Astrocyte (in vitro differentiated cells and primary cell): ENCODE measurements around the gene JAK3. TPM values are rescaled to one million over a fixed set of nuclear protein-coding genes. Genes with fewer than 3 reads are reported as not detected.
A peak's percentile ranks its signal among the peaks of the same experiment; 100 is the strongest.
"Not testable (repeated sequence)": the region's sequence is repeated elsewhere in the genome, so short reads cannot be mapped to it uniquely, and the experiment has no call there.

Experiments
- DNase-seq: peaks from one replicate; pipeline ENCODE4 v3.0.0-alpha.2; 2010; ENCODE audit warnings: low read depth
- FAIRE-seq: peaks from 2 replicates; lab custom pipeline; 2011; peaks lifted over from hg19 to GRCh38; lab: Jason Lieb, UNC
- H2AFZ ChIP-seq: 2 replicates; pipeline ENCODE4 v1.6.0; 2012; ENCODE audit warnings: low read depth, low read length, inconsistent platforms
- H3K27ac ChIP-seq: 2 replicates; pipeline ENCODE4 v1.5.1; 2011; ENCODE audit warnings: low read depth, low read length, inconsistent platforms
- H3K27me3 ChIP-seq: 2 replicates; pipeline ENCODE4 v1.6.0; 2011; ENCODE audit warnings: low read length, inconsistent platforms; ENCODE audit not compliant: insufficient read depth
- H3K36me3 ChIP-seq: 2 replicates; pipeline ENCODE4 v1.5.1; 2011; ENCODE audit warnings: low read length, inconsistent platforms; ENCODE audit not compliant: insufficient read depth
- H3K4me1 ChIP-seq: 2 replicates; pipeline ENCODE4 v1.5.1; 2011; ENCODE audit warnings: low read length, inconsistent platforms; ENCODE audit not compliant: insufficient read depth
- H3K4me2 ChIP-seq: 2 replicates; pipeline ENCODE4 v1.6.0; 2012; ENCODE audit warnings: low read length, inconsistent platforms
- H3K4me3 ChIP-seq: 2 replicates; pipeline ENCODE4 v1.5.1; 2011; ENCODE audit warnings: low read depth, mild to moderate bottlenecking, low read length, inconsistent platforms; ENCODE audit not compliant: insufficient read depth
- H3K79me2 ChIP-seq: 2 replicates; pipeline ENCODE4 v1.6.0; 2012; ENCODE audit warnings: mild to moderate bottlenecking, low read length, inconsistent platforms; ENCODE audit not compliant: insufficient read depth
- H3K9ac ChIP-seq: 2 replicates; pipeline ENCODE4 v1.6.0; 2012; ENCODE audit warnings: mild to moderate bottlenecking, low read length, inconsistent platforms
- H3K9me3 ChIP-seq: 2 replicates; pipeline ENCODE4 v1.5.1; 2012; ENCODE audit warnings: low read depth, mild to moderate bottlenecking, low read length, inconsistent platforms; ENCODE audit not compliant: insufficient read depth
- H4K20me1 ChIP-seq: 2 replicates; pipeline ENCODE4 v1.6.0; 2012; ENCODE audit warnings: low read length, inconsistent platforms; ENCODE audit not compliant: insufficient read depth
- H3K27ac Mint-ChIP-seq: one replicate; pipeline ENCODE4 v1.8.0; 2021; ENCODE audit warnings: mild to moderate bottlenecking, mixed read lengths; ENCODE audit not compliant: unreplicated experiment
- H3K27me3 Mint-ChIP-seq: one replicate; pipeline ENCODE4 v1.8.0; 2021; ENCODE audit warnings: low read depth, mixed read lengths; ENCODE audit not compliant: unreplicated experiment
- H3K36me3 Mint-ChIP-seq: one replicate; pipeline ENCODE4 v1.8.0; 2021; ENCODE audit warnings: low read depth, mixed read lengths; ENCODE audit not compliant: unreplicated experiment
- H3K4me1 Mint-ChIP-seq: one replicate; pipeline ENCODE4 v1.8.0; 2021; ENCODE audit warnings: low read depth, mixed read lengths; ENCODE audit not compliant: unreplicated experiment
- H3K4me3 Mint-ChIP-seq: one replicate; pipeline ENCODE4 v1.8.0; 2021; ENCODE audit warnings: mild to moderate bottlenecking, moderate library complexity, mixed read lengths; ENCODE audit not compliant: unreplicated experiment
- H3K9me3 Mint-ChIP-seq: one replicate; pipeline ENCODE4 v1.8.0; 2021; ENCODE audit warnings: mild to moderate bottlenecking, mixed read lengths; ENCODE audit not compliant: unreplicated experiment
- CTCF ChIP-seq: IDR thresholded peaks from 2 replicates; pipeline ENCODE4 v1.5.1; 2011; ENCODE audit warnings: low read depth, mild to moderate bottlenecking, inconsistent platforms, low read length, moderate library complexity; ENCODE audit not compliant: insufficient read depth
- EZH2 ChIP-seq: IDR thresholded peaks from 2 replicates; pipeline ENCODE4 v1.6.1; 2012; ENCODE audit warnings: mild to moderate bottlenecking, low read length, inconsistent platforms; ENCODE audit not compliant: insufficient read depth
- total RNA-seq: library from RNA; stranded (reverse); gene quantifications from 2 replicates; pipeline ENCODE4 v1.2.1, GENCODE V29; 2021

The JAK3 gene
- total RNA-seq, 1 donor from 2014 or later: 1.00 TPM

- DNase-seq (peak; percentile 16), FAIRE-seq (no peak)
- Histone ChIP-seq H3K27me3 (no peaks in the 10 kb centered on the region), H2AFZ (no peak overlapping the region), H3K27ac (no peak overlapping the region), H3K79me2 (no peaks in the 10 kb centered on the region), H4K20me1 (no peaks in the 10 kb centered on the region), H3K4me3 (no peak overlapping the region), H3K4me2 (no peak overlapping the region), H3K9me3 (no peaks in the 10 kb centered on the region), H3K36me3 (no peaks in the 10 kb centered on the region), H3K4me1 (no peaks in the 10 kb centered on the region), H3K9ac (no peak overlapping the region)
- Mint-ChIP-seq H3K4me1 (no peaks in the 10 kb centered on the region), H3K36me3 (no peaks in the 10 kb centered on the region), H3K27me3 (peaks cover 43% of the 10 kb centered on the region), H3K27ac (no peak overlapping the region), H3K4me3 (no peak overlapping the region), H3K9me3 (no peaks in the 10 kb centered on the region)
- TF ChIP-seq CTCF: no peak
- no peak for TF ChIP-seq EZH2
These were observed 41.9 kb upstream of the JAK3 start for GRCh38 chr19:17889609-17890214.

DNA sequence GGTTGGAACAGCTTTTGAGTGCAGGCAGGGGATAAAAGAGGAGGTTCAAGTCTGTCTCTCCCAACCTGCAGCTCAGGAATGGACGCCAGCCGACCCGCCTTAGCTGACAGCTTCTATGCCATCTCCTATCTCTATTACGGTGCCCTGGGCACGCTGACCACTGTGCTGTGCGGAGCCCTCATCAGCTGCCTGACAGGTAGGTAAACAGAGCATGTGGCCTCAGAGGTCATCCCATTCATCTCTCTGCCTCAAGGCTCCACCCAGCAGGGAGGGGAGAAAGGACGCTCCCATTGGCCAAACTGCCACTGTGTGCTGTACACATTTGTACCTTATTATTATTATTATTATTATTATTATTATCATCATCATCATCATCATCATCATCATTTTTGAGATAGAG, 40.5 kb upstream of the JAK3 start:
- Histone ChIP-seq H3K27ac (no peak overlapping the region), H3K9me3 (no peaks in the 10 kb centered on the region), H3K79me2 (no peaks in the 10 kb centered on the region), H3K27me3 (no peaks in the 10 kb centered on the region), H2AFZ (no peak overlapping the region), H3K4me2 (no peak overlapping the region), H3K36me3 (no peaks in the 10 kb centered on the region), H3K4me1 (no peaks in the 10 kb centered on the region), H3K9ac (no peak overlapping the region), H4K20me1 (no peaks in the 10 kb centered on the region), H3K4me3 (no peak overlapping the region)
- peaks cover 39% of the 10 kb centered on the region for H3K27me3 Mint-ChIP-seq
- H3K4me3 Mint-ChIP-seq: no peak overlapping the region
- DNase-seq (no peak), FAIRE-seq (no peak)
- TF ChIP-seq EZH2: no peak
- no peak for TF ChIP-seq CTCF
- H3K36me3 Mint-ChIP-seq: no peaks in the 10 kb centered on the region
- H3K27ac Mint-ChIP-seq: no peak overlapping the region
- H3K9me3 Mint-ChIP-seq: no peaks in the 10 kb centered on the region
- no peaks in the 10 kb centered on the region for H3K4me1 Mint-ChIP-seq

DNA sequence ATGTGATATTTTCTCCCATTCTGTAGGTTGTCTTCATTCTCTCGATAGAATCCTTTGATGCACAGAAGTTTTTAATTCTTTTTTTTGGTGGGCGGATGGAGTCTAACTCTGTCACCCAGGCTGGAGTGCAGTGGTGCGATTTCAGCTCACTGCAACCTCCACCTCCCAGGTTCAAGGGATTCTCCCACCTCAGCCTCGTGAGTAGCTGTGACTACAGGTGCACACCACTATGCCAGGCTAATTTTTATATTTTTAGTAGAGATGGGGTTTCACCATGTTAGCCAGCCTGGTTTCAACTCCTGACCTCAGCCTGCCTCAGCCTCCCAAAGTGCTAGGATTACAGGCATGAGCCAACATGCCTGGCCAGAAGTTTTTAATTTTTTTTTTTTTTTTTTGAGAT, 39.4 kb upstream of the JAK3 start:
- H4K20me1 ChIP-seq, H3K4me1 Mint-ChIP-seq, H3K79me2 ChIP-seq, H3K4me1 ChIP-seq, H3K27me3 ChIP-seq, H3K9me3 Mint-ChIP-seq, H3K9ac ChIP-seq, H3K27ac Mint-ChIP-seq, FAIRE-seq, H3K27ac ChIP-seq, H3K4me2 ChIP-seq, H3K9me3 ChIP-seq, H3K36me3 ChIP-seq, H2AFZ ChIP-seq, H3K4me3 ChIP-seq, H3K4me3 Mint-ChIP-seq, H3K36me3 Mint-ChIP-seq, DNase-seq: not testable (repeated sequence)
- H3K27me3 Mint-ChIP-seq: peaks cover 33% of the 10 kb centered on the region
